ENCODE results near the gene SPATS2L. TPM values are rescaled to one million over a fixed set of nuclear protein-coding genes. Genes with fewer than 3 reads are reported as not detected.

Gene SPATS2L
- total RNA-seq, 1 donor from 2014 or later = 36.6 TPM

DNA sequence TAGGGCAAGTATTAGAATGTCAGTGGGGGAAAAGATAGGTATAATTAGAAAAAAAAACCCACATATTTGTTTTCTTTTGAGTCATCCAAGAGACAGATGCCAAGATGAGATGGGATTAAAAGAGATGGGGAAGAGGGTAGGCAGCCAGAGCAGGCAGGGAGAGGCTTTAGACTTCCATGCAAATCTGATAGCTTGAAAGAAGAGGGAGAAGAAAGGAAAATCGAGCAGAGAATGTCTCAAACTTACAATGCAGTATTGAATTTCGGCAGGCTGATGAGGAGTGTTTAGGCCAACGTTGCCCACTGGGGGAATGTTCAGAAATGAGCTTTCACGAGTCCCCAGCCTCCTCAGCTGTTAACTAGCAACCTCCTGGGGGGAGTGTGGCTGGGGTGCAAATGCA, 91.3 kb downstream of the SPATS2L start:
- H3K36me3 ChIP-seq = no peaks in the 10 kb centered on the region
- intact Hi-C loops (cut with DNase I) = no loop called here
- no peaks in the 10 kb centered on the region for H3K27me3 ChIP-seq
- H3K9me3 ChIP-seq = no peaks in the 10 kb centered on the region
- DNase-seq (ENCODE audit: low spot score in 2 of 2) = no peak
- TF ChIP-seq, protein P1, sequence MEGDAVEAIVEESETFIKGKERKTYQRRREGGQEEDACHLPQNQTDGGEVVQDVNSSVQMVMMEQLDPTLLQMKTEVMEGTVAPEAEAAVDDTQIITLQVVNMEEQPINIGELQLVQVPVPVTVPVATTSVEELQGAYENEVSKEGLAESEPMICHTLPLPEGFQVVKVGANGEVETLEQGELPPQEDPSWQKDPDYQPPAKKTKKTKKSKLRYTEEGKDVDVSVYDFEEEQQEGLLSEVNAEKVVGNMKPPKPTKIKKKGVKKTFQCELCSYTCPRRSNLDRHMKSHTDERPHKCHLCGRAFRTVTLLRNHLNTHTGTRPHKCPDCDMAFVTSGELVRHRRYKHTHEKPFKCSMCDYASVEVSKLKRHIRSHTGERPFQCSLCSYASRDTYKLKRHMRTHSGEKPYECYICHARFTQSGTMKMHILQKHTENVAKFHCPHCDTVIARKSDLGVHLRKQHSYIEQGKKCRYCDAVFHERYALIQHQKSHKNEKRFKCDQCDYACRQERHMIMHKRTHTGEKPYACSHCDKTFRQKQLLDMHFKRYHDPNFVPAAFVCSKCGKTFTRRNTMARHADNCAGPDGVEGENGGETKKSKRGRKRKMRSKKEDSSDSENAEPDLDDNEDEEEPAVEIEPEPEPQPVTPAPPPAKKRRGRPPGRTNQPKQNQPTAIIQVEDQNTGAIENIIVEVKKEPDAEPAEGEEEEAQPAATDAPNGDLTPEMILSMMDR (IDR thresholded peaks at IDR 0.05) = no peak
- no peaks in the 10 kb centered on the region for H3K4me1 ChIP-seq
- H3K4me3 ChIP-seq = no peak overlapping the region
- no peak overlapping the region for H3K27ac ChIP-seq

DNA sequence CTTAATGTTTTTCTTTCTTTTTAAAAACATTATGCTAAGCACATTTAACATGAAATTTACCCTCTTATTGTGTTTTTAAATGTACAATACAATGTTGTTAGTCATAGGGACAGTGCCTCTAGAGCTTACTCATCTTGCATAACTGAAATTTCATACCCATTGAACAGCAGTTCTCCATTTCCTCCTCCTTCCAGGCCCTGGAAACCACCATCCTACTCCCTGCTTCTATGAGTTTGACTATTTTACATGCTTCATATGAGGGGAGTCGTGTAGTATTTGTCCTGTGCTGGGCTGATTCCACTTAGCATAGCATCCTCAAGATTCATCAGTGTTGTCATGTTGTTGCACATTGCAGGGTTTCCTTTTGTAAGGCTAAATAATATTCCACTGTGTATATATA, 92.6 kb downstream of the SPATS2L start:
- intact Hi-C loops (cut with DNase I) = no loop called here
- no peaks in the 10 kb centered on the region for H3K4me1 ChIP-seq
- H3K36me3 ChIP-seq = no peaks in the 10 kb centered on the region
- no peaks in the 10 kb centered on the region for H3K27me3 ChIP-seq
- no peak overlapping the region for H3K4me3 ChIP-seq
- no peaks in the 10 kb centered on the region for H3K9me3 ChIP-seq
- no peak overlapping the region for H3K27ac ChIP-seq
- no peak for DNase-seq (ENCODE audit: low spot score in 2 of 2)
- TF ChIP-seq, protein P1 (IDR thresholded peaks at IDR 0.05) = no peak

DNA sequence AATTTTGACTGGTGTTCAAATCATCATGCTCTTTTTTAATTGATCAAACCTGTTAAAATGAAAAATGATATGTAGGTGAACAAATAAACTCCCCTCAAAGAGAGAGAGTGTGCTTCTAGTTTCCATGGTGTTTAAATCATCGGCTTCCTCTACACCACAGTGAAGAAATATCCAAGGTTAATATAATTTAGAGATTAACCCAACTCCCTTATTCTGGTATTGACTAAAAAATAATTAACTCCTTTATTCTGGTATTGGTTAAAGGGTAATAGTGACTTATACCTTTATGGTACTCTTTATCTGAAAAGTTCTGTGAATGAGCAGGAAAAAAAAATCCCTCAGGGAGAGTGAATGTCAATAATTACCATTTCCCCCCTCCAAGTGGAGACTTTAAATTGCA, 93.1 kb downstream of the SPATS2L start:
- TF ChIP-seq, protein P1 (IDR thresholded peaks at IDR 0.05) = no peak
- Histone ChIP-seq H3K4me3 (no peak overlapping the region), H3K27ac (no peak overlapping the region), H3K4me1 (peaks cover 0 to under 1% of the 10 kb centered on the region in 2 donors), H3K36me3 (no peaks in the 10 kb centered on the region), H3K27me3 (no peaks in the 10 kb centered on the region), H3K9me3 (no peaks in the 10 kb centered on the region)
- no peak for DNase-seq (ENCODE audit: low spot score in 2 of 2)
- intact Hi-C loops (cut with DNase I) = no loop called here

DNA sequence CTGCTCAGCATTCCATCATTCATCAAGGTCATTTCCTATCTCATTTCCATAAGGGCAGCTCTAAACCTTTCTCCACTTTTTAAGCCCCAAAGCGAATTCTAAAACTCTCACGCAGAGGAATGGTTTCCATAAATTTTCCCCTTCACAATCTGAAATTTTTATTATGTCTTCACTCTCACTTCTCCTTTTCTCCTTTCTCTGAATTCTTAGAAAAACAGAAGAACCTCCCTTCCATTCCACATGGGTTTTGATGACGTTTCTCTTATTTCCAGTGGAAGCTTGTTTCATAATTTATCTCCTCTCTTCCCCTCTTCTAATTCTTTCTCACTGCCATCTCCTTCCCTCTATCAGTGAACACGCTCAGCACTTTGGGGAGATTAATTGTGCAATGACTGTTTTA, 97.3 kb downstream of the SPATS2L start:
- Histone ChIP-seq H3K27me3 (no peaks in the 10 kb centered on the region), H3K9me3 (no peaks in the 10 kb centered on the region), H3K4me1 (peaks cover 0 to 22% of the 10 kb centered on the region in 2 donors), H3K36me3 (no peaks in the 10 kb centered on the region), H3K27ac (no peak overlapping the region), H3K4me3 (no peak overlapping the region)
- intact Hi-C loops (cut with DNase I) = no loop called here
- no peak for DNase-seq (ENCODE audit: low spot score in 2 of 2)
- TF ChIP-seq, protein P1 (IDR thresholded peaks at IDR 0.05) = no peak

DNA sequence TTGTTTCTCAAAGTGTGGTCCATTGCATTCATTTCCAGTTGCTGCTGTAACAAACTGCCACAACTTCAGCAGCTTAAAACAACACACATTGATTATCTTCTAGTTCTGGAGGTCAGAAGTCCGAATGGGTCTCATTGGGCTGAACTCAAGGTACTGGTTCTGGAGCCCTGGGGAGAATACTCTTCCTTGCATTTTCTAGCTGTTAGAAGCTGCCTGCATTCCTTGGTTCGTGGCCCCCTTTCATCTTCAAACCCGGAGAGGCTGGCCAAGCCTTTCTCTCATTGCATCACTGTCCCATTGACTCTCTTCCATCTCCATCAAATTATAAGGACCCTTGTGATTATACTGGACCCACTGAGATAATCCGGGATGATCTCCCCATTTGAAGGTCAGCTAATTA, 98.1 kb downstream of the SPATS2L start:
- DNase-seq (ENCODE audit: low spot score in 2 of 2) = no peak
- intact Hi-C loops (cut with DNase I) = no loop called here
- Histone ChIP-seq H3K9me3 (no peaks in the 10 kb centered on the region), H3K27me3 (no peaks in the 10 kb centered on the region), H3K4me3 (no peak overlapping the region), H3K4me1 (peaks cover 0 to 22% of the 10 kb centered on the region in 2 donors), H3K27ac (peak overlapping the region in 1 of 2 donors; percentile 68), H3K36me3 (no peaks in the 10 kb centered on the region)
- TF ChIP-seq, protein P1 (IDR thresholded peaks at IDR 0.05) = no peak
